Mesenchymal stem cell (in vitro differentiated cells and primary cell): ENCODE measurements around the gene RBM6.
"Not testable (repeated sequence)": the region's sequence is repeated elsewhere in the genome, so short reads cannot be mapped to it uniquely, and the experiment has no call there.

Source experiments
- DNase-seq: peaks from one replicate; pipeline ENCODE4 v3.0.0-alpha.2; 2013
- H2AFZ ChIP-seq: one replicate; pipeline ENCODE4 v1.6.1; 2013; ENCODE audit warnings: low read depth, mild to moderate bottlenecking, control low read depth, inconsistent platforms, low read length, moderate library complexity
- H2AK5ac ChIP-seq: 2 replicates; pipeline ENCODE4 v1.6.1; 2013; ENCODE audit warnings: low read length, moderate library complexity, mild to moderate bottlenecking, inconsistent platforms; ENCODE audit not compliant: severe bottlenecking
- H2BK120ac ChIP-seq: one replicate; pipeline ENCODE4 v1.6.1; 2013; ENCODE audit warnings: low read depth, mild to moderate bottlenecking, inconsistent platforms, low read length, moderate library complexity
- H2BK12ac ChIP-seq, 2 experiments: one replicate each; pipeline ENCODE4 v1.6.1; 2013; ENCODE audit warnings: inconsistent platforms in 2 of 2, low read length in 2 of 2, mild to moderate bottlenecking in 2 of 2, moderate library complexity in 2 of 2, control low read depth in 1 of 2
- H2BK15ac ChIP-seq: one replicate; pipeline ENCODE4 v1.6.1; 2013; ENCODE audit warnings: mild to moderate bottlenecking, low read depth, inconsistent platforms; ENCODE audit not compliant: poor library complexity, severe bottlenecking
- H2BK5ac ChIP-seq: 2 replicates; pipeline ENCODE4 v1.6.1; 2013; ENCODE audit warnings: low read depth, mild to moderate bottlenecking, low read length, control low read depth, inconsistent platforms; ENCODE audit not compliant: poor library complexity, severe bottlenecking
- H3K14ac ChIP-seq, 2 experiments: one replicate each; pipeline ENCODE4 v1.6.1; 2013; ENCODE audit warnings: inconsistent platforms in 2 of 2, low read length in 2 of 2, control low read depth in 1 of 2, mild to moderate bottlenecking in 1 of 2, moderate library complexity in 1 of 2
- H3K18ac ChIP-seq, 2 experiments: one replicate each; pipeline ENCODE4 v1.6.1; 2013; ENCODE audit warnings: inconsistent platforms in 2 of 2, low read length in 2 of 2, control low read depth in 1 of 2, low read depth in 1 of 2, mild to moderate bottlenecking in 1 of 2
- H3K23ac ChIP-seq, 2 experiments: one replicate each; pipeline ENCODE4 v1.6.1; 2013; ENCODE audit warnings: inconsistent platforms in 2 of 2, low read length in 2 of 2, mild to moderate bottlenecking in 2 of 2, moderate library complexity in 2 of 2, control low read depth in 1 of 2
- H3K27ac ChIP-seq: 2 replicates; pipeline ENCODE4 v1.5.1; 2013; ENCODE audit warnings: mild to moderate bottlenecking, moderate library complexity, low read length, control low read depth, inconsistent platforms; ENCODE audit not compliant: poor library complexity, severe bottlenecking
- H3K27me3 ChIP-seq, 2 experiments: 2 replicates each; pipeline versions ENCODE4 v1.6.1 to v1.7.0; 2013; ENCODE audit warnings: low read length in 2 of 2, mild to moderate bottlenecking in 2 of 2, moderate library complexity in 2 of 2, control low read depth in 1 of 2, inconsistent platforms in 1 of 2; ENCODE audit not compliant: control insufficient read depth in 1 of 2, insufficient read depth in 1 of 2
- H3K36me3 ChIP-seq, 2 experiments: 2 replicates each; pipeline versions ENCODE4 v1.6.1 to v1.7.0; 2013; ENCODE audit warnings: low read length in 2 of 2, control low read depth in 1 of 2, inconsistent platforms in 1 of 2, low read depth in 1 of 2, mild to moderate bottlenecking in 1 of 2; ENCODE audit not compliant: insufficient read depth in 2 of 2, control insufficient read depth in 1 of 2
- H3K4ac ChIP-seq, 2 experiments: one replicate each; pipeline ENCODE4 v1.6.1; 2013; ENCODE audit warnings: inconsistent platforms in 2 of 2, low read length in 2 of 2, mild to moderate bottlenecking in 2 of 2, moderate library complexity in 2 of 2, control low read depth in 1 of 2, low read depth in 1 of 2
- H3K4me1 ChIP-seq: 2 replicates; pipeline ENCODE4 v1.6.1; 2013; ENCODE audit warnings: low read depth, low read length, control low read depth; ENCODE audit not compliant: control insufficient read depth, insufficient read depth
- H3K4me2 ChIP-seq: 2 replicates; pipeline ENCODE4 v1.6.1; 2013; ENCODE audit warnings: low read length, mild to moderate bottlenecking, inconsistent platforms; ENCODE audit not compliant: poor library complexity, severe bottlenecking
- H3K4me3 ChIP-seq, 2 experiments: 2 replicates each; pipeline versions ENCODE4 v1.5.1 to v1.7.0; 2013; ENCODE audit warnings: low read length in 2 of 2, mild to moderate bottlenecking in 2 of 2, control low read depth in 1 of 2, low read depth in 1 of 2; ENCODE audit not compliant: insufficient read depth in 1 of 2
- H3K79me1 ChIP-seq: replicated peaks from 2 replicates; pipeline ENCODE4 v1.6.1; 2013; ENCODE audit warnings: mild to moderate bottlenecking, control low read depth, low read length, inconsistent platforms; ENCODE audit not compliant: poor library complexity, severe bottlenecking
- H3K9ac ChIP-seq: 2 replicates; pipeline ENCODE4 v1.7.0; 2013; ENCODE audit warnings: mild to moderate bottlenecking, low read length, moderate library complexity
- H3K9me3 ChIP-seq: 2 replicates; pipeline ENCODE4 v1.7.0; 2013; ENCODE audit warnings: mild to moderate bottlenecking, low read length; ENCODE audit not compliant: control insufficient read depth
- H4K8ac ChIP-seq: one replicate; pipeline ENCODE4 v1.6.1; 2013; ENCODE audit warnings: inconsistent platforms, mild to moderate bottlenecking, low read length, moderate library complexity
- H4K91ac ChIP-seq: one replicate; pipeline ENCODE4 v1.6.1; 2013; ENCODE audit warnings: mild to moderate bottlenecking, low read length, inconsistent platforms
- WGBS: methylation state at CpG from one replicate; pipeline ENCODE4 v1.1.7; 2013; ENCODE audit warnings: mixed read lengths; 5-methylcytosine and 5-hydroxymethylcytosine counted together

RBM6 gene

DNA sequence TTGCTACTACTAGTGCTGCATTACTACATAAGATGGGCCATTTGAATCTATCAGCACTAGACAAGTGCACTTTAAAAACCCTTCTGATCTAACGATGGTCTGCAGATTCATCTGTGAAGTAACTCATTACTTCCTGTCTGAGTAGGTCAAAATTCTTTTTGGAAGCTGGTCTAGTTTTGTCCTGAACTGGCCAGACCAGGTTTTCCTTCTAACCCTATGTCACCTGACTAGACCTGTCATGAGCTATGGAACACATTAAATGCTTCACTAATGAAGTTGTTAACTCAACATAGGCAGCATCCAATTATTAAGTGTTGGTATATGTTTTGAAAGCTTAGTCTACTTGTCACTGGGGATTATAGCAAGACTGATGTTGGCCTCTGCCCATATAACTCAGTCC, 138.7 kb downstream of the RBM6 start:
- no peak for DNase-seq
- no peak overlapping the region for H3K18ac ChIP-seq
- no peak overlapping the region for H3K4ac ChIP-seq
- no peak overlapping the region for H4K91ac ChIP-seq
- H2BK120ac ChIP-seq = no peak overlapping the region
- H3K4me3 ChIP-seq = no peak overlapping the region
- no peak overlapping the region for H4K8ac ChIP-seq
- peaks cover 2% of the 10 kb centered on the region for H3K79me1 ChIP-seq
- no peak overlapping the region for H2AFZ ChIP-seq
- H2BK5ac ChIP-seq = no peak overlapping the region
- 69% methylated on average over 1 of the region's 1 CpG for WGBS
- no peak overlapping the region for H3K14ac ChIP-seq
- H3K27ac ChIP-seq = no peak overlapping the region
- no peak overlapping the region for H3K23ac ChIP-seq
- no peaks in the 10 kb centered on the region for H3K27me3 ChIP-seq
- no peak overlapping the region for H2BK15ac ChIP-seq
- H3K9me3 ChIP-seq = no peaks in the 10 kb centered on the region
- peaks cover 31 to 38% of the 10 kb centered on the region in 2 experiments for H3K36me3 ChIP-seq
- no peak overlapping the region for H3K4me2 ChIP-seq
- no peaks in the 10 kb centered on the region for H3K4me1 ChIP-seq
- H2AK5ac ChIP-seq = no peak overlapping the region
- H3K9ac ChIP-seq = no peak overlapping the region
- no peak overlapping the region for H2BK12ac ChIP-seq

- not testable (repeated sequence) for H3K18ac ChIP-seq, H3K79me1 ChIP-seq, H3K9ac ChIP-seq, H3K27me3 ChIP-seq, H3K23ac ChIP-seq, H3K4me1 ChIP-seq, H3K9me3 ChIP-seq, H4K8ac ChIP-seq, H4K91ac ChIP-seq, H3K4me2 ChIP-seq, H3K4ac ChIP-seq, H2BK15ac ChIP-seq, H2BK120ac ChIP-seq, H2AFZ ChIP-seq, H2BK12ac ChIP-seq, H2BK5ac ChIP-seq, DNase-seq, H3K4me3 ChIP-seq, H3K27ac ChIP-seq, H3K36me3 ChIP-seq, H3K14ac ChIP-seq, H2AK5ac ChIP-seq
- 80% methylated on average over 1 of the region's 33 CpGs for WGBS
These were observed 145.0 kb downstream of the RBM6 start for GRCh38 chr3:50084951-50085350.

DNA sequence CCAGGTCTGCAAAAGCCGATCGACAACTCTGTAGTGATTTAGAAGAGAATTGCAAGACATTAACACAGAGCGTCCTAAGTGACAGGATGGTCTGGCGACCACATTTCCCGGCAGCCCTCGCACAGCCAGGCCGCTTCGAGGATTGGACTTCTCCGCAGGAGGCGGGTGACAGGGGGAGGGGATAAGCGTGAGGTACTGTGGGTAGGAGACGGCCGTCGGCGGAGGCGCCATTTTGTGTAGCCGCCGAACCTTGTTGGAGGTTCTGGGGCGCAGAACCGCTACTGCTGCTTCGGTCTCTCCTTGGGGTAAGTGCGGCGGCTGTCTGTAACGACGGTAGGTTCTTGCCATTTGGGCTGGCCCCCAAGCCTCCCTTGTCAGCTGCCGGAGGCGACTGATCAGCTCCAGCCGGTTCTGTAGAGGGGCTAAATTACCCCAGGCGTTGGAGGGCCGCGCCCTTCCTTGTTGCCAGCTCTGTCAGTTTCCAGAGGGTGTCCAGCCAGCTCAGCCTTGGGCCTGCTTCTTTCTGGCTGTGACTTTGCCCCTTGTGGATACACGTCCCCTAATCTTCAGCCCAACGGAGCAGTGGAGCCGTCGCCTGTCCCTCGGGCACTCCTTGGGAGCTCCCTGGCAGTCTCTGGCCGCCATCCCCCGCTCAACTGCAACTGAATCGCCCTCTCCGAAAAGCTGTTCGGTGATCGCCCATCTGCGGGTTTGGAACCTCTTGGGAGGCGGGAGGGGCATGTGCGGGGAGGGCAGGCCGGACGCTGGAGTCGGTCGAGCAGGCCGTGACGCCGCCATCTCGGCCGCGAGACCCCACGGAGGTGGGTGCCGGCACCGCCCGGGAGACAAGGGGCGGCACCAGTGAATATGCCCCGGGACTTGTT, 149.0 kb downstream of the RBM6 start, which contains the start of gene RBM5:
Gene RBM5, plus strand, starts transcription at position 195 of the 884 bp plus-strand sequence. CDS start 1,516 bp downstream, outside the sequence.
- H3K9me3 ChIP-seq = no peaks in the 10 kb centered on the region
- peak; percentile 94 for DNase-seq
- H3K4me2 ChIP-seq = peak within 1 kb of the TSS; percentile 46
- peak within 1 kb of the TSS; percentile 98 to 99 for H3K4ac ChIP-seq
- peak within 1 kb of the TSS; percentile 85 for H3K27ac ChIP-seq
- peak within 1 kb of the TSS; percentile 100 for H2AK5ac ChIP-seq
- peak within 1 kb of the TSS; percentile 29 to 32 for H2BK12ac ChIP-seq
- H2BK5ac ChIP-seq = peak within 1 kb of the TSS; percentile 88
- H3K27me3 ChIP-seq = no peaks in the 10 kb centered on the region
- H2BK120ac ChIP-seq = peak within 1 kb of the TSS; percentile 94
- H2BK15ac ChIP-seq = peak within 1 kb of the TSS; percentile 84
- peaks cover 4% of the 10 kb centered on the region for H3K4me1 ChIP-seq
- H4K8ac ChIP-seq = peak within 1 kb of the TSS; percentile 93
- H2AFZ ChIP-seq = peak within 1 kb of the TSS; percentile 79
- no peaks in the 10 kb centered on the region for H3K79me1 ChIP-seq
- H3K4me3 ChIP-seq = peak within 1 kb of the TSS; percentile 86 to 93
- peak within 1 kb of the TSS; percentile 99 for H4K91ac ChIP-seq
- peak within 1 kb of the TSS; percentile 97 for H3K9ac ChIP-seq
- H3K14ac ChIP-seq = peak within 1 kb of the TSS; percentile 62 to 94
- WGBS = under 1% methylated on average over 59 of the region's 61 CpGs
- peak within 1 kb of the TSS; percentile 42 to 94 for H3K23ac ChIP-seq
- H3K36me3 ChIP-seq = peaks cover 17 to 38% of the 10 kb centered on the region in 2 experiments
- H3K18ac ChIP-seq = peak within 1 kb of the TSS; percentile 93 to 98

- Histone ChIP-seq H2AK5ac (no peak overlapping the region), H3K23ac (no peak overlapping the region), H3K27ac (no peak overlapping the region), H3K4me1 (peaks cover 4% of the 10 kb centered on the region), H3K4ac (peak overlapping the region in 1 of 2 experiments; percentile 98), H3K27me3 (no peaks in the 10 kb centered on the region), H2BK120ac (no peak overlapping the region), H4K8ac (no peak overlapping the region), H2BK15ac (no peak overlapping the region), H3K4me3 (peak overlapping the region; percentile 86 to 93), H3K14ac (no peak overlapping the region), H3K79me1 (no peaks in the 10 kb centered on the region), H2BK5ac (no peak overlapping the region), H3K9me3 (no peaks in the 10 kb centered on the region), H3K4me2 (peak overlapping the region; percentile 55), H3K18ac (peak overlapping the region in 1 of 2 experiments; percentile 98), H3K9ac (peak overlapping the region; percentile 97), H2BK12ac (no peak overlapping the region), H3K36me3 (peaks cover 21 to 44% of the 10 kb centered on the region in 2 experiments), H2AFZ (no peak overlapping the region), H4K91ac (no peak overlapping the region)
- DNase-seq = peak; percentile 53
- 6% methylated on average over 16 of the region's 16 CpGs for WGBS
These were observed 149.6 kb downstream of the RBM6 start for GRCh38 chr3:50089609-50089945.
